Activated CD8-positive, alpha-beta memory T cell treated with anti-CD3 and anti-CD28 coated beads for 48 hours (primary cell): Measurements from ENCODE around the gene ZNF57.
A peak's percentile ranks its signal among the peaks of the same experiment; 100 is the strongest.
"Not testable (repeated sequence)": the region's sequence is repeated elsewhere in the genome, so short reads cannot be mapped to it uniquely, and the experiment has no call there.

Source experiments
- DNase-seq, 3 experiments: peaks; one replicate each; pipeline ENCODE4 v3.0.0-alpha.2; 2020; ENCODE audit warnings: low read depth in 2 of 3, low spot score in 2 of 3

Gene ZNF57

DNA sequence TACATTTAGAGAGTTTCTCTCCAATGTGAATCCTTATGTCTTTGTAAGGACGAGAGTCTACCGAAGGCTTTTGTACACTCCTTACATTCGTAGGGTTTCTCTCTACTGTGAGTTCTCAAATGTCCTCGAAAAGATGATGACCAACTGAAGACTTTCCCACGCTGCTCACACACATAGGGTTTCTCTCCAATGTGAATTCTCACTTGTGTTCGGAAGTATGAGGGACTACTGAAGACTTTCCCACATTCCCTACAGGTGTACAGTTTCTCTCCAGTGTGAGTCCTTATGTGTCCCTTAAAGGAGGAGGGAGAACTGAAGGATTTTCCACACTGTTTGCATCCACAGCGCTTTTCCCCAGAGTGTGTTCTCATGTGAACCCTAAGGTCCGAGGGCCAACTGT lies 4.0 kb upstream of the ZNF57 start:
- DNase-seq, result no peak

DNA sequence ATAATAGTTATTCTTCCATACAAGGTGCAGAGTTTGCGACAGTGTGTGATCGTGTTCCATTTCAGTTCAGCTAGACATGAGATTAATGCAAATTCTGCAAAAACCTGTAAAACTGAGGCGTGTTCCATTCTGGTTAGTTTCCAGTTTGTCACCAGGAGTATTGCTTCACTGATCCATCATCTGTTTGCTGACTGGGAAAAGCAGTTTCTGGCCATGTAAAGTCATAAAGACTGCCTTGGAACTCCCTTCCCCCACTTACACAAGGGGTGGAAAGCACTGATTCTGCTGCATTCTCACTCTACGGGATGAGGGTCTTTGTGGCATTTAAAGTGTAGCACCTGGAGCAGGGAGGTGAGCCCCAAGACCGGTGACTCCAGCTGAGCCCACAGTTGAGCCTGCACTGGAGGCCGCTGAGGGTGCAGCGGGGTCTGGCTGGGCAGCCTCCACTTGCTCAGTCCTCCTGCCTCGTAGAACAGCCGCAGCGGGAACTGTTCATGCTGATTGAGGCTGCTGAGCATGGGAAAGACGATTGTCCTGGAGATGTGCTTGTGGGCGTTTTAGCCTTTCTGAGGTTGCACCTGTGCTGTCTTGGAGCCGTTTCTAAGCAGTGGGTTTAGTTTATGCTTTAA lies 2.0 kb downstream of the ZNF57 start:
- no peak for DNase-seq

GRCh38 chr19:2903326-2903725 lies 2.6 kb downstream of the ZNF57 start:
- DNase-seq, result not testable (repeated sequence)

DNA sequence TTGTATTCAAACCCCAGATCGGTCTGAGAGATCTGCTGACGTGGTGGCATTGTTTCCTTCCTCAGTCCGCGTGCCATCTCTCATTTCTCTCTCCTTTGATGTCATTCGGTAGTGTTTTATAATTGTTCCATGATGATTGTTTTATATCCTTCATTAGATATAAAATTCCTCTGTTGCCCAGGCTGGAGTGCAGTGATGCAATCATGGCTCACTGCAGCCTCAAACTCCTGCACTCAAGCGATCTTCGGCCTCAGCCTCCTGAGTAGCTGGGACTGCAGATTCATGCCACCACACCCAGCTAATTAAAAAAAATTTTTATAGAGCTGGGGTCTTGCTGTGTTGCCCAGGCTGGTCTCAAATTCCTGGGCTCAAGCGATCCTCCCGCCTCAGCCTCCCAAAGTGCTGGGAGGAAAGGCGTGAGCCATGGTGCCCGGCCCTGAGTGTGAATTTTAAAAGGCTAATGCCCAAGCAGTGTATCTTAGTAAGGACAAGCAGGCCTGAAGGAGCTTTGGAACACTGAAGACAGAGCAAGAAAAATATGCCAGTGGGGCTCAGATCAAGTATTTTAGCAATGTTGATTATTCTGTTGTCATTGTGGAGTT lies 5.3 kb downstream of the ZNF57 start:
- DNase-seq, result no peak

- DNase-seq, result no peak
These were observed 6.0 kb downstream of the ZNF57 start for GRCh38 chr19:2906631-2907195.

DNA sequence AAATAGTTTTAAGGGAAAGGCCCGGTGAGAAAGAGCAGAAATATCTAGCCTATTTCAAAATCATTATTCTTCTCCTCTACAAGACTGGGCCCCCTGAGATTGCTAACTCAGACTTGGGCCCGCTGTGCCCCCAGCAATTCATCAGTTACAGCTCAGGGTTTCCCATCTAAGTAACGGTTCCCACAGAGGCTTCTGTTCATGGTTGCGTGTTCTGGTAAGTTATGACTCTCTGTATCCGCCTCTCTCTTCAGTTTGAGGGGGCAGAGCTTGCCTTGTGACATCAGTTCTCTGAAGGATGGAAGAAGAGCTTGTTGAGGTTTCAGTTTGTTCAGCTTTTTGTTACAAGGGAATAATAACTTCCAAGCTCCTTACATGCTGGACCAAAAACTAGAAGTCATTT lies 11.6 kb downstream of the ZNF57 start:
- no peak for DNase-seq

- no peak for DNase-seq
These were observed 16.8 kb downstream of the ZNF57 start for GRCh38 chr19:2917275-2918184.

DNA sequence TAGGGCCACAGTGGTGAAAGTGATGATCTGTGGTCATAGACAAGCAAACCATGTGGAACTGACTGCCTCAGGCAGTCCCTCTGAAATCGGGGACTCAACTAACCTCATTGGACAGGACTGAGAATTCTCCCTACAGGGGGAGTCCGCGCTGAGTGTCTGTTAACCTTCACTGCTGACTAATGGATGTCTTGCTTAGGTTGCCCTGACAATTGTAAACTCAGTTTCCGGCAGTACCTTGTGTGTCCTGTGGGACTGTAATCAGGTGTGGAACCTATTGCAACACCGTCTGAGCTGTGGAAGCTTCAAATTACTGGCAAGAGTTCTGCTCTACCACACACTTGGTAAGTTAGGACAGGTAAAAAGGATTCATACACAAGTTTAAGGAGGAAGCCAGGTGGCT lies 22.3 kb downstream of the ZNF57 start:
- no peak for DNase-seq

- DNase-seq, result no peak
These were observed 22.8 kb downstream of the ZNF57 start for GRCh38 chr19:2923510-2923909.

- DNase-seq, result no peak
These were observed 25.8 kb downstream of the ZNF57 start for GRCh38 chr19:2926341-2927031.

DNA sequence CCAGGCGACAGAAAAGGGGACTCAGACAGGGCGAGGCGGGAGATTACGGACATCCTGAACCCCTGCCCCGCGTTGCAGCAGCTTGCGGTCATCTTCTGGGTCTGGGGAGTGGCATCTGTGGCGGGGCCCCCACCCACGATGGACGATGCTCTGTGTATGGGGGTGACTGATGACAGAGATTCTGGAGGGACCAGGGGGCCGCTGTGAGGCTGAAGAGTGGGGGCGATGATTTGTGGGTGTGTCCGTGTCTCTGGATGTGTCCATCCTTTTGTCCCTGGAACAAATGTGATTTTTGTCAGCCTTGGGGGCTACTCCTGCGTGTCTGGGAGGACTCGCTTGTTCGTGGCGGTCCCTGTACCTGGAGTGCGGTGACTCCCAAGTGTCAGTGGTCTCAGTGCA lies 26.3 kb downstream of the ZNF57 start:
- no peak for DNase-seq

DNA sequence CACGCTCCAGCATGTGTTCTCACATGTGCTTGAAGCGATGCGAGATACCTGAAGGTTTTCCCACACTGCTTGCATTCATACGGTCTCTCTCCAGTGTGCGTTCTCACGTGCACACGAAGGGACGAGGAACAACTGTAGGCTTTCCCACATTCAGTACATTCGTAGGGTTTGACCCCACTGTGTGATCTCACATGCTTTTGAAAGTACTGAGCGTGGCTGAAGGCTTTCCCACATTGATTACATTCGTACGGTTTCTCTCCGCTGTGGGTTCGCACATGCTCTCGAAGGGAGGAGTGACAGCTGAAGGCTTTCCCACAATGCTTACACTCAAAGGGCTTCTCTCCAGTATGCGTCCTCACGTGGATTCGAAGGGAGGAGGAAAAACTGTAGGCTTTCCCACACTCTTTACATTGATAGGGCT lies 32.8 kb downstream of the ZNF57 start:
- no peak for DNase-seq

GRCh38 chr19:2935863-2936262 lies 35.1 kb downstream of the ZNF57 start:
- DNase-seq, result not testable (repeated sequence)

DNA sequence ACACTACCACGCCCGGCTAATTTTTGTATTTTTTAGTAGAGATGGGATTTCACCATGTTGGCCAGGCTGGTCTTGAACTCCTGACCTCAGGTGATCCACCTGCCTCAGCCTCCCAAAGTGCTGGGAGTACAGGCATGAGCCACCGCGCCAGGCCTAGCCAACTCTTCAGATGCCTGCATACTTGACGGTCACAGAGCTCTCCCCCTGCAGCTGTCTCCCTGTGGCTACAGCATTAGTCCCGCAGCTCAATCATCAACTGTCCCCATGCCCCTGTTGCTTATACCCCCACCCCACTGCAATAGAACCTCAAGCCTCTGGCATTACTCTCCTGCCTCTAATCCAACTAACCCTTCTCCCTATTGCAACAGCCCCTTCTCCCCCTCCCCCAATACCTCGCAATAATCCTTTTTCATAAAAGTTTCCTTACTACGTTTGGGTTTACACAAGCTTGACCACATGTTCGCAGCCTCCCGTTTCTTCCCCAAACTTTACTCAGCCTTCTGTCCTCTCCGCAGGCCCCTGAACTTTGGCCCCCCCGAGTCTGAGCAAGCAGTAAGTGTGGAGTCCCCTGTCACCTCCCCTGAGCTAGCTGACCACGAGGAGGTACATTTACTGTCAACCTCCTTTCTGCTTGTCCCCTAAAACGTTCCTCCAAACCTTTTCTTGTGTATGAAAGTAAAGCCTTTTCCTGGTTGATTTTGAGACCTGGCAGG lies 42.4 kb downstream of the ZNF57 start:
- DNase-seq, result no peak

DNA sequence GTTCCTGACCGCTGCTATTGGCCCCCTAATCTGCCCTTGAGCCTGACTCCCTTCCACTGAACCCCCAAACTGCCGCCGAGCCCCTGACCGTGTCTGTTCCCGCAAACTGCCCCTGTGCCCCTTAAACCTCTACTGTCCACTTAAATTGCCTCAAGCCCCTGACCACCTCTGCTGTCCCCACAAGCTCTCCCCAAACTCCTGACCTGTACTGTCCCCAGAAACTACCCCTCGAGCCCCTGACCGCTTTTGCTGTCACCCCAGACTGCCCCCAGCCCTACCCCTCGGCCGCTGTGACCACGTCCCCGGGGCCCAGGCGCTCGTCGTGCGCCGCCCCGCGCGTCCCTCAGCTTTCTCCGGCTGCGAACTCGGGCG lies 43.7 kb downstream of the ZNF57 start:
- DNase-seq, result no peak

DNA sequence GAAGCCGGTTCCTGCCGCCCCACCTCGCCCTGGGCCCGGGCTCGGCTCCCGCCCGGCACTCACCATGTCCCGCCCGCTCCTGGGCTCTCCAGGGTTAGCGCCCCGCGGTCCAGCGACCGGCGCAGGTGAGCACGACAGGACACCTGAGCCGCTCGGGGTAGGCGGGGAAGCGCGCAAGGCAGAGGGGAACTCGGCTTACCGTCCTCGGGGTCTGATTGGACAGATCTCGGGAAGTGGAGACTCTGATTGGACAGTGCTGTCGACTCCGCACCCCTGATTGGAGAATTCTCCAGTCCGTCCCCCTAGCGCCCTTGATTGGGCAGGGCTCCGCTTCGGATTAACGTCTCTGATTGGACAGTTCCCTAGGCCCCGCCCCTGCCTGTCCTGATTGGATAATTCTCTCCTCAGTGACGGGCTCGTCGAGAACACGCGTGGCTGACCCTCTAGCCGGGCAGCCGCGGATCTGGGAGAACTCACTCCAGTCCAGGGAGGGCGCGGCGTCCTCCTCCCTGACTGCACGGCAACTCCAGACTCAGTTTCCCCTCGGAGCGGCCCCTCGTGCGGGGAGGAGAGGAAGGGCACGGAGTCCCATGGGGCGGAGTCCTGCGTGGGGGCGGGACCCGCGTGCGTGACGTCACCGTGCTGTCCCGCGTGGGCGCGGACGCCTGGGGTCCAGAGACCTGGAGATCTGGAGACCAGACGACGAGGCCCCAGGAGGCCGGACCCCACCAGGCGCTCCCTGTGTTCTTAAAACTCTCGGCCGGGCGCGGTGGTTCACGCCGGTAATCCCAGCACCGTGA lies 44.2 kb downstream of the ZNF57 start, which contains the start of gene ZNF77:
Gene ZNF77 (minus strand): TSS at position 197 of the 800 bp plus-strand sequence. CDS start 131 bp downstream, at position 66.
- peak; percentile 92 to 95 (median 93) for DNase-seq

DNA sequence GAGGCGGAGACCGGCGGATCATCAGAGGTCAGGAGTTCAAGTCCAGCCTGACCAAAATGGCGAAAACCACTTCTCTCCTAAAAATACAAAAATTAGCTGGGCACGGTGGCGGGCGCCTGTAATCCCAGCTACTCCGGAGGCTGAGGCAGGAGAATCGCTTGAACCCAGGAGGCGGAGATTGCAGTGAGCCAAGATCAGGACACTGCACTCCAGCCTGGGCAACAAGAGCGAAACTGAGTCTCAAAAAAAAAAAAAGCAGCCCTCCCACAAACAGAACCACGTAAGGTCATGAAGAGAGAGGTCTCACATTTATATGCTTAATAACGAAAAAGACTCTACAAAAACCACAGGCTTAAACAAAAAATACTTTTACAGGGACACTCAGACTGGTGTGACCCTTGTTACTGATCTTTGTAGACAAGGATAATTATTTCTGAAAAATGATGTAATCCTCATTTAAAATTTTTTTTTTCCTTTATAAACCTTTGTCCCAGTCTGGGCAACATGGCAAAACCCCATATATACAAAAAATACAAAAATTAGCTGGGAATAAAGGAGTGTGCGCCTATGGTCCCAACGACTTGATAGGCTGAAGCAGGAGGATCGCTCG lies 45.0 kb downstream of the ZNF57 start:
- DNase-seq, result no peak

GRCh38 chr19:2949939-2950285 lies 49.2 kb downstream of the ZNF57 start:
- DNase-seq, result peak in 1 of 3 experiments; percentile 14
